Left ventricle myocardium superior (tissue), 1 donor: Measurements from ENCODE around the gene TRPV4. TPM values are rescaled to one million over a fixed set of nuclear protein-coding genes. Genes with fewer than 3 reads are reported as not detected.
"Not testable (repeated sequence)": the region's sequence is repeated elsewhere in the genome, so short reads cannot be mapped to it uniquely, and the experiment has no call there.

ENCODE experiments used
- ATAC-seq: fragments of 200-7000 bp; cut with Tn5 transposase; one replicate; pipeline ENCODE4 v1.9.1; 2020; ENCODE audit warnings: mild to moderate bottlenecking, moderate library complexity
- DNase-seq: peaks from one replicate; pipeline ENCODE4 v3.0.0-alpha.2; 2020
- intact Hi-C: fragments of 100-400 bp; cut with micrococcal nuclease; formaldehyde crosslinking; loops from one replicate; pipeline ENCODE4 v1.11.0; 2022
- total RNA-seq: library from RNA; stranded (reverse); fragmentation: NEBNext Ultra II Directional; extraction: Animal tissue kit (Norgen Biotek cat#: 25700); gene quantifications from one replicate; pipeline ENCODE4 v1.2.1, GENCODE V29; 2021
- donor health status: DM: no; HTN: yes; CAD: no; lungs with severe emphysema.

The TRPV4 gene
- total RNA-seq, 1 donor from 2014 or later = 0.25 TPM

GRCh38 chr12:109862491-109862890 is 29.3 kb upstream of the TRPV4 start:
- DNase-seq, ATAC-seq, intact Hi-C loops: not testable (repeated sequence)

GRCh38 chr12:109861689-109862314 is 28.6 kb upstream of the TRPV4 start:
- intact Hi-C loops = no loop called here
- no peak for DNase-seq
- ATAC-seq = no peak

- DNase-seq (no peak), ATAC-seq (no peak)
- intact Hi-C loops = no loop called here
These were observed 27.8 kb upstream of the TRPV4 start for GRCh38 chr12:109860977-109861376.

GRCh38 chr12:109858764-109859163 is 25.6 kb upstream of the TRPV4 start:
- intact Hi-C loops = no loop called here
- ATAC-seq (no peak), DNase-seq (no peak)

GRCh38 chr12:109857715-109858114 is 24.5 kb upstream of the TRPV4 start:
- intact Hi-C loops = no loop called here
- no peak for ATAC-seq

GRCh38 chr12:109855377-109855776 is 22.2 kb upstream of the TRPV4 start:
- intact Hi-C loops = no loop called here
- no peak for DNase-seq
- no peak for ATAC-seq

More at GRCh38 chr12:109857715-109858114, 24.5 kb upstream of the TRPV4 start:
- DNase-seq = no peak

GRCh38 chr12:109850518-109850917 is 17.3 kb upstream of the TRPV4 start:
- ATAC-seq, DNase-seq, intact Hi-C loops: not testable (repeated sequence)

GRCh38 chr12:109847142-109847735 is 14.0 kb upstream of the TRPV4 start:
- no peak for ATAC-seq
- intact Hi-C loops = loop anchor here (5.0 kb wide), 1 partner anchor 40 kb away; no protein-coding TSS in a partner anchor
- DNase-seq = no peak

- no peak for ATAC-seq
- intact Hi-C loops = loop anchor here (5.0 kb wide), 1 partner anchor 39 kb away; no protein-coding TSS in a partner anchor
- DNase-seq = no peak
These were observed 12.6 kb upstream of the TRPV4 start for GRCh38 chr12:109845824-109846205.

- DNase-seq (peak; percentile 95), ATAC-seq (peak; percentile 98)
- intact Hi-C loops = loop anchor here (5.0 kb wide), 1 partner anchor 38 kb away; no protein-coding TSS in a partner anchor
These were observed 12.0 kb upstream of the TRPV4 start for GRCh38 chr12:109844983-109845823.

- no peak for ATAC-seq
- intact Hi-C loops = no loop called here
These were observed 10.9 kb upstream of the TRPV4 start for GRCh38 chr12:109844091-109844490.

GRCh38 chr12:109842021-109842420 is 8.8 kb upstream of the TRPV4 start:
- intact Hi-C loops = no loop called here

More at GRCh38 chr12:109844091-109844490, 10.9 kb upstream of the TRPV4 start:
- DNase-seq = no peak

GRCh38 chr12:109841356-109841755 is 8.2 kb upstream of the TRPV4 start:
- DNase-seq = no peak
- intact Hi-C loops = no loop called here
- ATAC-seq = no peak

More at GRCh38 chr12:109842021-109842420, 8.8 kb upstream of the TRPV4 start:
- no peak for ATAC-seq
- DNase-seq = no peak

- no peak for DNase-seq
- no peak for ATAC-seq
- intact Hi-C loops = no loop called here
These were observed 7.3 kb upstream of the TRPV4 start for GRCh38 chr12:109840305-109841074.

GRCh38 chr12:109839444-109839843 is 6.2 kb upstream of the TRPV4 start:
- intact Hi-C loops = no loop called here
- ATAC-seq (no peak), DNase-seq (no peak)

GRCh38 chr12:109836916-109837315 is 3.7 kb upstream of the TRPV4 start:
- ATAC-seq (no peak), DNase-seq (no peak)
- intact Hi-C loops = no loop called here

- DNase-seq (no peak), ATAC-seq (no peak)
- intact Hi-C loops = no loop called here
These were observed 2.6 kb upstream of the TRPV4 start for GRCh38 chr12:109835827-109836226.

- intact Hi-C loops = no loop called here
- no peak for ATAC-seq
These were observed 474 bp downstream of the TRPV4 start for GRCh38 chr12:109832541-109833306.

More at GRCh38 chr12:109832541-109833306, 474 bp downstream of the TRPV4 start:
- DNase-seq = no peak
